Measurements from ENCODE around the gene SPOCD1. TPM values are rescaled to one million over a fixed set of nuclear protein-coding genes. Genes with fewer than 3 reads are reported as not detected.
A peak's percentile ranks its signal among the peaks of the same experiment; 100 is the strongest.

Gene SPOCD1
- total RNA-seq, 1 donor from 2014 or later: 0.56 TPM

DNA sequence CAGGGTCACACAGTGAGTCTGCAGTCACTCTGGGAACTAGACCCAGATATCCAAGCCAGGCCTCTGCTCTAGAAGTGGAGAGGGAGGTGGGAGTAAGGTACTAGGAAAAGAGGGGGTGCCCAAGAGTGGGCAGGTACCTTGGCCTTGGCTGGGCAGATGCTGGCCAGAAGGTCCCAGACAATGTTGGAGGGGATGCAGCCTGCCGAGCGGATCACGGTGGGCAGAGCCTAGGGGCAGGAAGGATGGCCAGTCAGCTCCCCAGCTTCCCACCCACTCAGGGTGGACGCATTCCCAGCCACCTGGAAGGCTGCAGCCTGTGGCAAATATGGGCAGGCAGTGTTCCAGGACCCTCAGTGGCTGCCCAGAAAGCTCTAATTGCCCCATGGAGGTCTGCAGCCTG is 23.3 kb downstream of the SPOCD1 start:
- no peaks in the 10 kb centered on the region for H3K27me3 Mint-ChIP-seq (ENCODE audit: low read depth)
- H3K4me1 Mint-ChIP-seq: peaks cover 14% of the 10 kb centered on the region
- H3K4me3 Mint-ChIP-seq: no peak overlapping the region
- DNase-seq (ENCODE audit: low read depth, low spot score): no peak
- H3K9me3 Mint-ChIP-seq: no peaks in the 10 kb centered on the region
- TF ChIP-seq, protein P1, sequence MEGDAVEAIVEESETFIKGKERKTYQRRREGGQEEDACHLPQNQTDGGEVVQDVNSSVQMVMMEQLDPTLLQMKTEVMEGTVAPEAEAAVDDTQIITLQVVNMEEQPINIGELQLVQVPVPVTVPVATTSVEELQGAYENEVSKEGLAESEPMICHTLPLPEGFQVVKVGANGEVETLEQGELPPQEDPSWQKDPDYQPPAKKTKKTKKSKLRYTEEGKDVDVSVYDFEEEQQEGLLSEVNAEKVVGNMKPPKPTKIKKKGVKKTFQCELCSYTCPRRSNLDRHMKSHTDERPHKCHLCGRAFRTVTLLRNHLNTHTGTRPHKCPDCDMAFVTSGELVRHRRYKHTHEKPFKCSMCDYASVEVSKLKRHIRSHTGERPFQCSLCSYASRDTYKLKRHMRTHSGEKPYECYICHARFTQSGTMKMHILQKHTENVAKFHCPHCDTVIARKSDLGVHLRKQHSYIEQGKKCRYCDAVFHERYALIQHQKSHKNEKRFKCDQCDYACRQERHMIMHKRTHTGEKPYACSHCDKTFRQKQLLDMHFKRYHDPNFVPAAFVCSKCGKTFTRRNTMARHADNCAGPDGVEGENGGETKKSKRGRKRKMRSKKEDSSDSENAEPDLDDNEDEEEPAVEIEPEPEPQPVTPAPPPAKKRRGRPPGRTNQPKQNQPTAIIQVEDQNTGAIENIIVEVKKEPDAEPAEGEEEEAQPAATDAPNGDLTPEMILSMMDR (conservative IDR thresholded peaks at IDR 0.05): no peak
- no peak overlapping the region for H3K27ac Mint-ChIP-seq (ENCODE audit: unreplicated experiment)
- no peaks in the 10 kb centered on the region for H3K36me3 Mint-ChIP-seq (ENCODE audit: low read depth)

DNA sequence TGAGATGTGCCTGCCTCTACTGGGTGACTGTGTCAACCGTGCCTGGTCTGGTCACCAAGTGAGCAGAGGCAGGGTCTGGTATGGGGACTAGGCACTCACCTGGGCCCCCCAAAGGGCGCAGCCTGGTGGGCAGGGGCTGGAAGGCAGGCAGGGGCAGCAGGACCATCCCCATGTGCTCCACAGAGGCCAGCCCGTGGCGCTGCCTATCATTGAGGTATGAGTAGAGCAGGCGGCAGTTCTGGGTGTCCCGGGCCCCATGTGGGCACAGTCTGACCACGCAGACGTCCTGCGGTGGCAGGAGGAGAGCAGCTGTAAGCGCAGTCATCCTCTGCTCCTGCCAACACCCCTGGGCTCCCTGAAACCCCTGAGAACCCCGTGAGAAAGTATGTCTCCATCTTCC is 23.7 kb downstream of the SPOCD1 start:
- Mint-ChIP-seq H3K36me3 (ENCODE audit: low read depth) (no peaks in the 10 kb centered on the region), H3K27me3 (ENCODE audit: low read depth) (no peaks in the 10 kb centered on the region), H3K9me3 (no peaks in the 10 kb centered on the region), H3K4me1 (peaks cover 16% of the 10 kb centered on the region), H3K27ac (ENCODE audit: unreplicated experiment) (no peak overlapping the region), H3K4me3 (peak overlapping the region; percentile 27)
- TF ChIP-seq, protein P1 (conservative IDR thresholded peaks at IDR 0.05): no peak
- DNase-seq (ENCODE audit: low read depth, low spot score): no peak

- Mint-ChIP-seq H3K4me3 (peak overlapping the region; percentile 27), H3K27me3 (ENCODE audit: low read depth) (no peaks in the 10 kb centered on the region), H3K9me3 (no peaks in the 10 kb centered on the region), H3K36me3 (ENCODE audit: low read depth) (no peaks in the 10 kb centered on the region), H3K27ac (ENCODE audit: unreplicated experiment) (peak overlapping the region; percentile 81), H3K4me1 (peaks cover 16% of the 10 kb centered on the region)
- TF ChIP-seq, protein P1 (conservative IDR thresholded peaks at IDR 0.05): no peak
- no peak for DNase-seq (ENCODE audit: low read depth, low spot score)
These were observed 24.5 kb downstream of the SPOCD1 start for GRCh38 chr1:31791131-31791858.

DNA sequence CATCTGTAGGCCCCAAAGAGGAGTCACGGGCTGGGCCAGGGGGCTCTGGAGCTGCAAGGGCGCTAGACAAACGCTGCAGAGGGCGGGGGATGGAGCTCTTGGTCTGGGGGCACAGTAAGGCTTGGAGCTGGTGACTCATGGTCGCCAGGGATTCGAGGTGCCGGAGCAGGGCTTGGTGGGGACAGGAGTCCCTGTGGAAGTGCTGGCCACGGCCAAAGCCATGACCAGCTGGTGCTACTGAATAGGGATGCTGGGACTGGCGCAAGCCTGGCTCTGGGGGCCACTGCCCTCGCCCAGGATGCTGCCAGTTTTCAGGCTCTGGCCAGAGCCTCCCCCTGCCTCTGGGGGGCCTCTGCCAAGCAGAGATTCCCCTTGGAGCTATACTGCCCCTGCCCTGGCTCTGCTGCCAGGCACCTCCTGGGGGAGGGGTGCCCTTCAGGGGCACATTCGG is 25.2 kb downstream of the SPOCD1 start:
- Mint-ChIP-seq H3K4me1 (peaks cover 22% of the 10 kb centered on the region), H3K36me3 (ENCODE audit: low read depth) (no peaks in the 10 kb centered on the region), H3K27ac (ENCODE audit: unreplicated experiment) (no peak overlapping the region), H3K9me3 (no peaks in the 10 kb centered on the region), H3K4me3 (no peak overlapping the region), H3K27me3 (ENCODE audit: low read depth) (no peaks in the 10 kb centered on the region)
- TF ChIP-seq, protein P1 (conservative IDR thresholded peaks at IDR 0.05): no peak
- no peak for DNase-seq (ENCODE audit: low read depth, low spot score)

GRCh38 chr1:31790140-31790539 is 25.7 kb downstream of the SPOCD1 start:
- Mint-ChIP-seq H3K36me3 (ENCODE audit: low read depth) (no peaks in the 10 kb centered on the region), H3K4me3 (peak overlapping the region; percentile 96), H3K27me3 (ENCODE audit: low read depth) (no peaks in the 10 kb centered on the region), H3K27ac (ENCODE audit: unreplicated experiment) (no peak overlapping the region), H3K9me3 (no peaks in the 10 kb centered on the region), H3K4me1 (peaks cover 24% of the 10 kb centered on the region)
- no peak for DNase-seq (ENCODE audit: low read depth, low spot score)
- TF ChIP-seq, protein P1 (conservative IDR thresholded peaks at IDR 0.05): no peak

All from neural crest cell (in vitro differentiated cells).